Glutamatergic neuron (in vitro differentiated cells): Measurements from ENCODE around the gene ATRN. TPM values are rescaled to one million over a fixed set of nuclear protein-coding genes. Genes with fewer than 3 reads are reported as not detected.

Source experiments
- DNase-seq: peaks from one replicate; pipeline ENCODE4 v3.0.0; 2022
- H3K27ac Mint-ChIP-seq: one replicate; pipeline ENCODE4 v1.8.0; 2020; ENCODE audit warnings: mild to moderate bottlenecking, mixed read lengths, inconsistent platforms; ENCODE audit not compliant: unreplicated experiment
- H3K27me3 Mint-ChIP-seq: one replicate; pipeline ENCODE4 v1.8.0; 2020; ENCODE audit warnings: mild to moderate bottlenecking, moderate library complexity, mixed read lengths, inconsistent platforms; ENCODE audit not compliant: unreplicated experiment
- H3K36me3 Mint-ChIP-seq: one replicate; pipeline ENCODE4 v1.8.0; 2020; ENCODE audit warnings: mild to moderate bottlenecking, mixed read lengths, inconsistent platforms; ENCODE audit not compliant: unreplicated experiment
- H3K4me1 Mint-ChIP-seq: one replicate; pipeline ENCODE4 v1.8.0; 2020; ENCODE audit warnings: mild to moderate bottlenecking, low read depth, mixed read lengths, inconsistent platforms; ENCODE audit not compliant: unreplicated experiment
- H3K4me3 Mint-ChIP-seq: one replicate; pipeline ENCODE4 v1.8.0; 2020; ENCODE audit warnings: mild to moderate bottlenecking, mixed read lengths, inconsistent platforms; ENCODE audit not compliant: unreplicated experiment
- H3K9me3 Mint-ChIP-seq: one replicate; pipeline ENCODE4 v1.8.0; 2020; ENCODE audit warnings: mild to moderate bottlenecking, moderate library complexity, mixed read lengths, inconsistent platforms; ENCODE audit not compliant: unreplicated experiment
- CTCF ChIP-seq: fragments of 200-600 bp; sonication (generic); IDR thresholded peaks from one replicate; pipeline ENCODE4 v1.5.0; 2021; ENCODE audit not compliant: partially characterized antibody, unreplicated experiment
- total RNA-seq: library from RNA; stranded (reverse); fragmentation: NEBNext Ultra II Directional; extraction: Animal tissue kit (Norgen Biotek cat#: 25700); gene quantifications from one replicate; pipeline ENCODE4 v1.2.1, GENCODE V29; 2021; ENCODE audit not compliant: unreplicated experiment

Gene ATRN
- total RNA-seq, 1 donor from 2014 or later: 31.1 TPM

- Mint-ChIP-seq H3K27me3 (no peaks in the 10 kb centered on the region), H3K9me3 (no peaks in the 10 kb centered on the region), H3K4me1 (no peaks in the 10 kb centered on the region), H3K27ac (no peak overlapping the region), H3K4me3 (no peak overlapping the region), H3K36me3 (no peaks in the 10 kb centered on the region)
- DNase-seq: no peak
- no peak for TF ChIP-seq CTCF
These were observed 86.5 kb downstream of the ATRN start for GRCh38 chr20:3557237-3557785.

GRCh38 chr20:3559231-3559630 lies 88.4 kb downstream of the ATRN start:
- Mint-ChIP-seq H3K4me1 (no peaks in the 10 kb centered on the region), H3K36me3 (no peaks in the 10 kb centered on the region), H3K9me3 (no peaks in the 10 kb centered on the region), H3K4me3 (no peak overlapping the region), H3K27ac (no peak overlapping the region), H3K27me3 (no peaks in the 10 kb centered on the region)
- no peak for TF ChIP-seq CTCF
- no peak for DNase-seq

GRCh38 chr20:3559637-3560036 lies 88.8 kb downstream of the ATRN start:
- TF ChIP-seq CTCF: no peak

GRCh38 chr20:3560162-3560561 lies 89.3 kb downstream of the ATRN start:
- no peak for TF ChIP-seq CTCF
- H3K9me3 Mint-ChIP-seq: no peaks in the 10 kb centered on the region

More at GRCh38 chr20:3559637-3560036, 88.8 kb downstream of the ATRN start:
- H3K9me3 Mint-ChIP-seq: no peaks in the 10 kb centered on the region
- H3K4me1 Mint-ChIP-seq: no peaks in the 10 kb centered on the region
- no peak overlapping the region for H3K4me3 Mint-ChIP-seq
- H3K27me3 Mint-ChIP-seq: no peaks in the 10 kb centered on the region
- no peaks in the 10 kb centered on the region for H3K36me3 Mint-ChIP-seq
- no peak overlapping the region for H3K27ac Mint-ChIP-seq
- no peak for DNase-seq

GRCh38 chr20:3560578-3560977 lies 89.8 kb downstream of the ATRN start:
- Mint-ChIP-seq H3K9me3 (no peaks in the 10 kb centered on the region), H3K4me3 (no peak overlapping the region), H3K27me3 (no peaks in the 10 kb centered on the region), H3K36me3 (no peaks in the 10 kb centered on the region), H3K4me1 (no peaks in the 10 kb centered on the region), H3K27ac (no peak overlapping the region)
- TF ChIP-seq CTCF: no peak
- DNase-seq: no peak

More at GRCh38 chr20:3560162-3560561, 89.3 kb downstream of the ATRN start:
- Mint-ChIP-seq H3K4me3 (no peak overlapping the region), H3K27ac (no peak overlapping the region), H3K36me3 (no peaks in the 10 kb centered on the region), H3K27me3 (no peaks in the 10 kb centered on the region), H3K4me1 (no peaks in the 10 kb centered on the region)
- no peak for DNase-seq
